GM04504 (cell line): ENCODE measurements around the gene NFXL1.
A peak's percentile ranks its signal among the peaks of the same experiment; 100 is the strongest.

Experiments used
- DNase-seq: peaks from one replicate; pipeline ENCODE4 v3.0.0-alpha.2; 2012; ENCODE audit warnings: low read depth

The NFXL1 gene

GRCh38 chr4:47891928-47892327, 22.5 kb downstream of the NFXL1 start:
- no peak for DNase-seq

- DNase-seq = no peak
Observed at GRCh38 chr4:47882228-47882627, 32.2 kb downstream of the NFXL1 start.

- DNase-seq = no peak
Observed at GRCh38 chr4:47879458-47879857, 34.9 kb downstream of the NFXL1 start.

GRCh38 chr4:47876784-47877546, 37.4 kb downstream of the NFXL1 start:
- no peak for DNase-seq

GRCh38 chr4:47876310-47876709, 38.1 kb downstream of the NFXL1 start:
- DNase-seq = no peak

- no peak for DNase-seq
Observed at GRCh38 chr4:47873877-47874541, 40.4 kb downstream of the NFXL1 start.

GRCh38 chr4:47863486-47863885, 50.9 kb downstream of the NFXL1 start:
- no peak for DNase-seq

- DNase-seq = no peak
Observed at GRCh38 chr4:47862297-47862696, 52.1 kb downstream of the NFXL1 start.

GRCh38 chr4:47860305-47860704, 54.1 kb downstream of the NFXL1 start:
- no peak for DNase-seq

GRCh38 chr4:47858006-47858405, 56.4 kb downstream of the NFXL1 start:
- DNase-seq = no peak

GRCh38 chr4:47856713-47857112, 57.7 kb downstream of the NFXL1 start:
- no peak for DNase-seq

- peak; percentile 66 for DNase-seq
Observed at GRCh38 chr4:47855350-47855749, 59.0 kb downstream of the NFXL1 start.

- no peak for DNase-seq
Observed at GRCh38 chr4:47852136-47852535, 62.2 kb downstream of the NFXL1 start.

GRCh38 chr4:47849466-47849865, 64.9 kb downstream of the NFXL1 start:
- DNase-seq = no peak

GRCh38 chr4:47848041-47848440, 66.3 kb downstream of the NFXL1 start:
- no peak for DNase-seq

GRCh38 chr4:47842985-47843384, 71.4 kb downstream of the NFXL1 start:
- DNase-seq = no peak

GRCh38 chr4:47840291-47840690, 74.1 kb downstream of the NFXL1 start:
- DNase-seq = no peak

- DNase-seq = no peak
Observed at GRCh38 chr4:47839259-47839658, 75.1 kb downstream of the NFXL1 start.

- no peak for DNase-seq
Observed at GRCh38 chr4:47838445-47838844, 75.9 kb downstream of the NFXL1 start.

- no peak for DNase-seq
Observed at GRCh38 chr4:47837908-47838294, 76.5 kb downstream of the NFXL1 start, which contains the start of gene CORIN. TSS of gene CORIN (minus strand) at chr4:47838067. CDS start at chr4:47837949, 118 bp downstream.

- DNase-seq = no peak
Observed at GRCh38 chr4:47837094-47837907, 77.1 kb downstream of the NFXL1 start.

GRCh38 chr4:47836641-47837093, 77.7 kb downstream of the NFXL1 start:
- peak; percentile 47 for DNase-seq

GRCh38 chr4:47835494-47835893, 78.9 kb downstream of the NFXL1 start:
- DNase-seq = no peak
